ENCODE data around the gene SYPL1.

The SYPL1 gene

DNA sequence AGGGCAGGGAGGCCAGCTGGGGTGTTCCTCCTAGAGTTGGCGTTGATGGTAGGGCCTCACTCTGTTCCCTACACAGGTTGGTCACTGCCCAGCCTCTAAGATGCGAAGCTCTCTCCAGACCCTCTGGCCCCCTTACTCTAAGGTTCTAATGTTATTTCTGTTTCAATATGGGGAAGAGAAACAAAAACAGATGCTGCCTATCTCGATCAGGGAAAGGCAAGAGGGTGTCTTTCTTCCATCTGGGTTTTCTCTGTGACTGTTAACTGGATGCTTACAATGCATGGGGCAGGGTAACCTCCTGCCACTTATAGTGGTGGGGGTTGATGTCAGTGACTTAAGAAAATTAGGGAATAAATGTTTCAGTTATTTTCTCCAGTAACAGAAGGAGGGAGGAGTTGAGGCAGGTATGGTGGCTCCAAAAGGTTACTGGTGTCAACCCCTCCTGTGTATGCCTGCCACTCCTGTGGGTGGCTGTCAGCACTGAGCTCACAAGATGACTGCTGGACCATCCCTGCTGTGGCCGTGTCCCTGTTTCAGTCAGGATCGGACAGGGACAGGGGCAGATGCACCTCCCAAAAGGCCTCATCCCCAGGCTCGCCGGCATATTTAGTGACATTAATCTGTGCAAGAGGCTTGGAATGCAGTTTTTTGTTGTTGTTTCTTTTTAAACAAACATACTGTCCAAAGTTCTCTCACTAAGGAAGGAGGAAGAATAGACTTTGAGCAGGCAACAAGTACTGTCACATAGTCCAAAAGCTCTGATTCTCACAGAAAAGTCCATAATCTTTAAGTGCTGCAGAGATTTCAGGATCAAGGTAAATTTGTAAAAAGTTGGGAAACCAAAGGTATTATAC, 39.6 kb upstream of the SYPL1 start:
- no peak for TF ChIP-seq ZNF175 (tag by site-specific recombination; IDR thresholded peaks at IDR 0.05)
- no peak for TF ChIP-seq ZNF585B (tag by site-specific recombination; IDR thresholded peaks at IDR 0.05)
- no peak for TF ChIP-seq ZNF202 (tag by site-specific recombination; IDR thresholded peaks at IDR 0.05; ENCODE audit: borderline replicate concordance)
- TF ChIP-seq ZNF132 (tag by site-specific recombination; IDR thresholded peaks at IDR 0.05; ENCODE audit: borderline replicate concordance) = no peak
- no peak for TF ChIP-seq KLF16 (tag by site-specific recombination; IDR thresholded peaks at IDR 0.05)
- no peak for TF ChIP-seq ZNF548 (tag by site-specific recombination; IDR thresholded peaks at IDR 0.05)
- no peak for TF ChIP-seq ZNF658 (tag by site-specific recombination; IDR thresholded peaks at IDR 0.05)
- no peak for TF ChIP-seq EGR2 (tag by site-specific recombination; IDR thresholded peaks at IDR 0.05; ENCODE audit: low read depth)
- TF ChIP-seq ZNF629 (tag by site-specific recombination; IDR thresholded peaks at IDR 0.05) = no peak
- TF ChIP-seq HOXA7 (CRISPR knock-in tag; IDR thresholded peaks at IDR 0.05; ENCODE audit: borderline replicate concordance) = no peak
- TF ChIP-seq ZNF510 (tag by site-specific recombination; IDR thresholded peaks at IDR 0.05; ENCODE audit: insufficient replicate concordance) = no peak
- no peak for TF ChIP-seq ZNF2 (tag by site-specific recombination; IDR thresholded peaks at IDR 0.05)
- no peak for TF ChIP-seq ZNF707 (tag by site-specific recombination; IDR thresholded peaks at IDR 0.05)
- TF ChIP-seq, protein P1, sequence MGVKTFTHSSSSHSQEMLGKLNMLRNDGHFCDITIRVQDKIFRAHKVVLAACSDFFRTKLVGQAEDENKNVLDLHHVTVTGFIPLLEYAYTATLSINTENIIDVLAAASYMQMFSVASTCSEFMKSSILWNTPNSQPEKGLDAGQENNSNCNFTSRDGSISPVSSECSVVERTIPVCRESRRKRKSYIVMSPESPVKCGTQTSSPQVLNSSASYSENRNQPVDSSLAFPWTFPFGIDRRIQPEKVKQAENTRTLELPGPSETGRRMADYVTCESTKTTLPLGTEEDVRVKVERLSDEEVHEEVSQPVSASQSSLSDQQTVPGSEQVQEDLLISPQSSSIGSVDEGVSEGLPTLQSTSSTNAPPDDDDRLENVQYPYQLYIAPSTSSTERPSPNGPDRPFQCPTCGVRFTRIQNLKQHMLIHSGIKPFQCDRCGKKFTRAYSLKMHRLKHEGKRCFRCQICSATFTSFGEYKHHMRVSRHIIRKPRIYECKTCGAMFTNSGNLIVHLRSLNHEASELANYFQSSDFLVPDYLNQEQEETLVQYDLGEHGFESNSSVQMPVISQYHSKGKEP (tag by site-specific recombination; IDR thresholded peaks at IDR 0.05) = no peak
- TF ChIP-seq ZNF112 (tag by site-specific recombination; IDR thresholded peaks at IDR 0.05) = no peak
- TF ChIP-seq ZNF140 (tag by site-specific recombination; IDR thresholded peaks at IDR 0.05) = no peak
- Histone ChIP-seq H3K36me3 (ENCODE audit: control insufficient read depth in 2 of 2, insufficient read depth in 1 of 2, low read length in 2 of 2) (no peaks in the 10 kb centered on the region), H3K4me1 (ENCODE audit: control insufficient read depth, insufficient read depth, low read length) (no peaks in the 10 kb centered on the region), H3K9me3 (ENCODE audit: control insufficient read depth, insufficient read depth, low read depth, low read length) (no peaks in the 10 kb centered on the region), H3K4me3 (ENCODE audit: low read depth, low read length) (no peak overlapping the region), H3K27ac (ENCODE audit: extremely low read depth, low read depth, low read length) (no peak overlapping the region)
- ChIA-PET POLR2A (no interaction called here), CTCF (interaction anchor here (0.6 to 6.4 kb wide), 7 partner anchors 12 to 690 kb away, joined by 3 to 144 read pairs (median 5); no protein-coding TSS in a partner anchor)

DNA sequence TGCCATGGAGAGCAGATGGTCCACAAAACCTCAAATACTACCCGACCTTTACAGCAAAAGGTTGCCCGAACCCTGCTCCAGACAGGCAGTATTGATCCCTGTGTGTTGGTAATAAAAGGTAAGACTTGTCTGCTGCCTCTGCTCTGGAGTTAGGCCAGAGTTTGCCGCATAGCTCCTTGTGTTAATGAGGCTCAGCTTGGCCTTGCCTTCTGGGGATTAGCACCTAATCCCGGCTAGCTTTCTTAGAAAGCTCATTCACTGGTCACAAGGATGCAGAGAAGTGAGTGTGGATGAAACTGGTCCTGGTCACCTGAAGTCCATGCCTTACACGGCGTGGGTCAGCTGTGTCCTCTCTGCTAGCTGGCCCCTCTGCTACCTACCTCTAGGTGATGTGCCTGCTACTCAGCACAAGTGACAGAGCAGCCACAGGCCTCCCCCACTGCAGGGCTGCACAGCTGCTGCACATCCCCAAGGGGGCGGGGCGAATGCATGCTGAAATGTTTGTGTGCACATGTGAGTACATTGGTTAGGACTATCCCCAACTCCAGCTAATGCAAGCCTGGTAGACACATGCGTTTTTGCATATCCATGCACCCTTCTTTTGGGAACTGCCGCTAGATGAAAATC, 31.7 kb upstream of the SYPL1 start:
- H3K9me3 ChIP-seq (ENCODE audit: control insufficient read depth, insufficient read depth, low read depth, low read length) = no peaks in the 10 kb centered on the region
- POLR2A ChIA-PET = no interaction called here
- CTCF ChIA-PET = interaction anchor here (0.6 to 3.2 kb wide), 4 partner anchors 10 to 306 kb away, joined by 3 to 17 read pairs (median 4); no protein-coding TSS in a partner anchor
- TF ChIP-seq ZNF792 (tag by site-specific recombination; IDR thresholded peaks at IDR 0.05) (no peak), KLF8 (tag by site-specific recombination; IDR thresholded peaks at IDR 0.05) (no peak), ZNF514 (tag by site-specific recombination; IDR thresholded peaks at IDR 0.05) (no peak), ZNF132 (tag by site-specific recombination; IDR thresholded peaks at IDR 0.05; ENCODE audit: borderline replicate concordance) (no peak), GFI1B (tag by site-specific recombination; IDR thresholded peaks at IDR 0.05) (no peak), ZNF768 (tag by site-specific recombination; IDR thresholded peaks at IDR 0.05) (no peak)
- TF ChIP-seq, protein P2, sequence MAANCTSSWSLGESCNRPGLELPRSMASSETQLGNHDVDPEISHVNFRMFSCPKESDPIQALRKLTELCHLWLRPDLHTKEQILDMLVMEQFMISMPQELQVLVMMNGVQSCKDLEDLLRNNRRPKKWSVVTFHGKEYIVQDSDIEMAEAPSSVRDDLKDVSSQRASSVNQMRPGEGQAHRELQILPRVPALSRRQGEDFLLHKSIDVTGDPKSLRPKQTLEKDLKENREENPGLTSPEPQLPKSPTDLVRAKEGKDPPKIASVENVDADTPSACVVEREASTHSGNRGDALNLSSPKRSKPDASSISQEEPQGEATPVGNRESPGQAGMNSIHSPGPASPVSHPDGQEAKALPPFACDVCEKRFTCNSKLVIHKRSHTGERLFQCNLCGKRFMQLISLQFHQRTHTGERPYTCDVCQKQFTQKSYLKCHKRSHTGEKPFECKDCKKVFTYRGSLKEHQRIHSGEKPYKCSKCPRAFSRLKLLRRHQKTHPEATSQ (tag by site-specific recombination; IDR thresholded peaks at IDR 0.05) = no peak
- TF ChIP-seq, protein P3, sequence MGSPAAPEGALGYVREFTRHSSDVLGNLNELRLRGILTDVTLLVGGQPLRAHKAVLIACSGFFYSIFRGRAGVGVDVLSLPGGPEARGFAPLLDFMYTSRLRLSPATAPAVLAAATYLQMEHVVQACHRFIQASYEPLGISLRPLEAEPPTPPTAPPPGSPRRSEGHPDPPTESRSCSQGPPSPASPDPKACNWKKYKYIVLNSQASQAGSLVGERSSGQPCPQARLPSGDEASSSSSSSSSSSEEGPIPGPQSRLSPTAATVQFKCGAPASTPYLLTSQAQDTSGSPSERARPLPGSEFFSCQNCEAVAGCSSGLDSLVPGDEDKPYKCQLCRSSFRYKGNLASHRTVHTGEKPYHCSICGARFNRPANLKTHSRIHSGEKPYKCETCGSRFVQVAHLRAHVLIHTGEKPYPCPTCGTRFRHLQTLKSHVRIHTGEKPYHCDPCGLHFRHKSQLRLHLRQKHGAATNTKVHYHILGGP (tag by site-specific recombination; IDR thresholded peaks at IDR 0.05) = 0 out of 2 replicates have a peak, but pooled peaks have one; percentile 10
- TF ChIP-seq, protein P4, sequence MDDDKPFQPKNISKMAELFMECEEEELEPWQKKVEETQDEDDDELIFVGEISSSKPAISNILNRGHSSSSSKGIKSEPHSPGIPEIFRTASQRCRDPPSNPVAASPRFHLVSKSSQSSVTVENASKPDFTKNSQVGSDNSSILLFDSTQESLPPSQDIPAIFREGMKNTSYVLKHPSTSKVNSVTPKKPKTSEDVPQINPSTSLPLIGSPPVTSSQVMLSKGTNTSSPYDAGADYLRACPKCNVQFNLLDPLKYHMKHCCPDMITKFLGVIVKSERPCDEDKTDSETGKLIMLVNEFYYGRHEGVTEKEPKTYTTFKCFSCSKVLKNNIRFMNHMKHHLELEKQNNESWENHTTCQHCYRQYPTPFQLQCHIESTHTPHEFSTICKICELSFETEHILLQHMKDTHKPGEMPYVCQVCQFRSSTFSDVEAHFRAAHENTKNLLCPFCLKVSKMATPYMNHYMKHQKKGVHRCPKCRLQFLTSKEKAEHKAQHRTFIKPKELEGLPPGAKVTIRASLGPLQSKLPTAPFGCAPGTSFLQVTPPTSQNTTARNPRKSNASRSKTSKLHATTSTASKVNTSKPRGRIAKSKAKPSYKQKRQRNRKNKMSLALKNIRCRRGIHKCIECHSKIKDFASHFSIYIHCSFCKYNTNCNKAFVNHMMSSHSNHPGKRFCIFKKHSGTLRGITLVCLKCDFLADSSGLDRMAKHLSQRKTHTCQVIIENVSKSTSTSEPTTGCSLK (tag by site-specific recombination; IDR thresholded peaks at IDR 0.05) = no peak
- TF ChIP-seq, protein P1 (tag by site-specific recombination; IDR thresholded peaks at IDR 0.05) = peak; percentile 76; the same call in 1 of the 2 replicates
- TF ChIP-seq, protein P5, sequence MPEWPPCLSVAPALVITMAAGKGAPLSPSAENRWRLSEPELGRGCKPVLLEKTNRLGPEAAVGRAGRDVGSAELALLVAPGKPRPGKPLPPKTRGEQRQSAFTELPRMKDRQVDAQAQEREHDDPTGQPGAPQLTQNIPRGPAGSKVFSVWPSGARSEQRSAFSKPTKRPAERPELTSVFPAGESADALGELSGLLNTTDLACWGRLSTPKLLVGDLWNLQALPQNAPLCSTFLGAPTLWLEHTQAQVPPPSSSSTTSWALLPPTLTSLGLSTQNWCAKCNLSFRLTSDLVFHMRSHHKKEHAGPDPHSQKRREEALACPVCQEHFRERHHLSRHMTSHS (tag by site-specific recombination; IDR thresholded peaks at IDR 0.05) = no peak

More for the DNA sequence above, 31.7 kb upstream of the SYPL1 start:
- no peak overlapping the region for H3K4me3 ChIP-seq (ENCODE audit: low read depth, low read length)
- H3K36me3 ChIP-seq (ENCODE audit: control insufficient read depth in 2 of 2, insufficient read depth in 1 of 2, low read length in 2 of 2) = no peaks in the 10 kb centered on the region
- H3K4me1 ChIP-seq (ENCODE audit: control insufficient read depth, insufficient read depth, low read length) = no peaks in the 10 kb centered on the region
- H3K27ac ChIP-seq (ENCODE audit: extremely low read depth, low read depth, low read length) = no peak overlapping the region

All from HEK293 (cell line).